ENCODE data around the gene LAMC2.

GRCh38 chr1:183243161-183244050, 57.3 kb downstream of the LAMC2 start:
- TF ChIP-seq RAD21 (IDR thresholded peaks at IDR 0.05; ENCODE audit: low read depth) = no peak
- no peak for TF ChIP-seq TEAD4 (IDR thresholded peaks at IDR 0.05)
- no peak for TF ChIP-seq REST (IDR thresholded peaks at IDR 0.05; ENCODE audit: low read depth)
- TF ChIP-seq USF1 (IDR thresholded peaks at IDR 0.05) = no peak
- no peak for TF ChIP-seq MAX (IDR thresholded peaks at IDR 0.05)
- TF ChIP-seq TAF1 (IDR thresholded peaks at IDR 0.05; ENCODE audit: low read depth) = no peak
- TF ChIP-seq FOXM1 (IDR thresholded peaks at IDR 0.05; ENCODE audit: borderline replicate concordance, low read depth) = no peak
- no peak for TF ChIP-seq NFIC (IDR thresholded peaks at IDR 0.05)
- TF ChIP-seq TCF12 (IDR thresholded peaks at IDR 0.05; ENCODE audit: low read depth) = no peak
- TF ChIP-seq EP300 (IDR thresholded peaks at IDR 0.05; ENCODE audit: borderline replicate concordance) = no peak
